PC-3 (cell line): ENCODE measurements around the gene SLC39A11. TPM values are rescaled to one million over a fixed set of nuclear protein-coding genes. Genes with fewer than 3 reads are reported as not detected.

Experiments used
- ATAC-seq: fragments of 200-7000 bp; cut with Tn5 transposase; 2 replicates; pipeline ENCODE4 v1.9.1; 2020; ENCODE audit warnings: mild to moderate bottlenecking, moderate library complexity
- BruUV-seq: library from RNA; stranded (reverse); fragments of 400-500 nt; replicated peaks from 2 replicates; lab custom pipeline; 2021; lab: Mats Ljungman, UMichigan
- CTCF ChIA-PET: fragments of 300-600 bp; sonication (Branson Sonifier 250); formaldehyde crosslinking; loops from one replicate; lab custom pipeline; 2022; ENCODE audit warnings: antibody characterized with exemption; lab: Charles Lee
- POLR2A ChIA-PET: fragments of 300-600 bp; sonication (Branson Sonifier 250); formaldehyde crosslinking; loops from one replicate; lab custom pipeline; 2022; ENCODE audit warnings: antibody characterized with exemption; ENCODE audit not compliant: unreplicated experiment; lab: Charles Lee
- DNase-seq: peaks from one replicate; pipeline ENCODE4 v3.0.0-alpha.2; 2015
- H2AFZ ChIP-seq: fragments of 300-600 bp; sonication (generic); 2 replicates; pipeline ENCODE4 v1.6.0; 2016; ENCODE audit warnings: antibody characterized with exemption, low read length
- H3F3A ChIP-seq: fragments of 300-600 bp; sonication (generic); one replicate; pipeline ENCODE4 v1.6.0; 2017; ENCODE audit warnings: antibody characterized with exemption, low read length, control low read depth, mild to moderate bottlenecking; ENCODE audit not compliant: unreplicated experiment
- H3K27ac ChIP-seq: fragments of 300-600 bp; sonication (generic); 2 replicates; pipeline ENCODE4 v1.5.1; 2016; ENCODE audit warnings: mild to moderate bottlenecking, low read length
- H3K27me3 ChIP-seq: fragments of 300-600 bp; sonication (generic); 2 replicates; pipeline ENCODE4 v1.6.1; 2016; ENCODE audit warnings: low read length, mixed read lengths
- H3K36me3 ChIP-seq: fragments of 300-600 bp; sonication (generic); 2 replicates; pipeline ENCODE4 v1.6.1; 2016; ENCODE audit warnings: low read depth, mixed run types, low read length, mixed read lengths
- H3K4me1 ChIP-seq: fragments of 300-600 bp; sonication (generic); 2 replicates; pipeline ENCODE4 v1.5.1; 2016; ENCODE audit warnings: low read length; ENCODE audit not compliant: insufficient read depth
- H3K4me2 ChIP-seq: fragments of 300-600 bp; sonication (generic); 2 replicates; pipeline ENCODE4 v1.6.0; 2016; ENCODE audit warnings: low read length
- H3K4me3 ChIP-seq: fragments of 300-600 bp; sonication (generic); 2 replicates; pipeline ENCODE4 v1.5.1; 2016; ENCODE audit warnings: mild to moderate bottlenecking, low read length, mixed read lengths
- H3K79me2 ChIP-seq: fragments of 300-600 bp; sonication (generic); 2 replicates; pipeline ENCODE4 v1.6.1; 2017; ENCODE audit warnings: low read length, mixed read lengths
- H3K9ac ChIP-seq: fragments of 300-600 bp; sonication (generic); 2 replicates; pipeline ENCODE4 v1.6.0; 2016; ENCODE audit warnings: mild to moderate bottlenecking, low read length
- H3K9me2 ChIP-seq: fragments of 300-600 bp; sonication (generic); replicated peaks from 2 replicates; pipeline ENCODE4 v1.6.1; 2016; ENCODE audit warnings: mixed run types, low read length, mixed read lengths
- H3K9me3 ChIP-seq: fragments of 300-600 bp; sonication (generic); 2 replicates; pipeline ENCODE4 v1.6.1; 2016; ENCODE audit warnings: low read length, mixed read lengths
- H4K20me1 ChIP-seq: fragments of 300-600 bp; sonication (generic); 2 replicates; pipeline ENCODE4 v1.6.1; 2016; ENCODE audit warnings: low read length, mixed read lengths
- EZH2 ChIP-seq: fragments of 300-600 bp; sonication (generic); IDR thresholded peaks from one replicate; pipeline ENCODE4 v1.6.1; 2017; ENCODE audit warnings: antibody characterized with exemption, mild to moderate bottlenecking, low read length; ENCODE audit not compliant: unreplicated experiment
- EZH2phosphoT487 ChIP-seq: fragments of 300-600 bp; sonication (generic); IDR thresholded peaks from 2 replicates; pipeline ENCODE4 v1.6.1; 2018; ENCODE audit warnings: mild to moderate bottlenecking, antibody characterized with exemption, low read length, borderline replicate concordance
- intact Hi-C: fragments of 100-400 bp; cut with micrococcal nuclease; formaldehyde crosslinking; loops from 2 replicates; pipeline ENCODE4 v1.9.0; 2023
- total RNA-seq: library from RNA; depleted of rRNA; stranded (reverse); fragments of >200 nt; gene quantifications from 2 replicates; pipeline ENCODE4 v1.2.3, GENCODE V29; 2014
- TF ChIP-seq, protein P1 (sequence below): fragments of 300-600 bp; sonication (generic); conservative IDR thresholded peaks from 2 replicates; pipeline ENCODE4 v1.5.1; 2017; ENCODE audit warnings: antibody characterized with exemption, low read depth, mild to moderate bottlenecking, low read length

The SLC39A11 gene
- total RNA-seq, 1 experiment from 2014 or later: 37.7 TPM

DNA sequence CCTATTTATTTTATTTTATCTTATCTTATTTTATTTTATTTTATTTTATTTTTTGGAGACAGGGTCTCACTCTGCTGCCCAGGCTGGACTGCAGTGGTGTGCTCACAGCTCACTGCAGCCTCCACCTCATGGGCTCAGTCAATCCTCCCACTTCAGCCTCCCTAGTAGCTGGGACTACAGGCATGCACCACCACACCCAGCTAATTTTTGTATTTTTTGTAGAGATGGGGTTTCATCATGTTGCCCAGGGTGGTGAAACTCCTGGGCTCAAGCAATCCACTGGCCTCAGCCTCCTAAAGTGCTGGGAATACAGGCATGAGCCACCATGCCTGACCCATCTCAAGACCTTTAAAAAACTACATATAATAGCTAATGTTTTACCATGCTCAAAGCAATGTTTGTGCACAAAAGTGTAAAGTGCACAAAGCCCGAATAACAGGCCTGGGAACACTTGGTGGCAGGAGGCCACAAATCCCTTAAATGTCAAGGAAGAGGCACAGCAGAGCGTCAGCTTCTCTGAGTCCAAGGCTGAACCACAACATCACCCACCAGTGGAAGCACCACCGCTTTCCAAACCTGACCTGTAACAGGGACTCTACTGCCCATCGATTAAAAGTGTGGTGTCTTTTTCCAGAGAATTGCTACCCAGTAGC is 30.6 kb upstream of the SLC39A11 start:
- TF ChIP-seq, protein P1, sequence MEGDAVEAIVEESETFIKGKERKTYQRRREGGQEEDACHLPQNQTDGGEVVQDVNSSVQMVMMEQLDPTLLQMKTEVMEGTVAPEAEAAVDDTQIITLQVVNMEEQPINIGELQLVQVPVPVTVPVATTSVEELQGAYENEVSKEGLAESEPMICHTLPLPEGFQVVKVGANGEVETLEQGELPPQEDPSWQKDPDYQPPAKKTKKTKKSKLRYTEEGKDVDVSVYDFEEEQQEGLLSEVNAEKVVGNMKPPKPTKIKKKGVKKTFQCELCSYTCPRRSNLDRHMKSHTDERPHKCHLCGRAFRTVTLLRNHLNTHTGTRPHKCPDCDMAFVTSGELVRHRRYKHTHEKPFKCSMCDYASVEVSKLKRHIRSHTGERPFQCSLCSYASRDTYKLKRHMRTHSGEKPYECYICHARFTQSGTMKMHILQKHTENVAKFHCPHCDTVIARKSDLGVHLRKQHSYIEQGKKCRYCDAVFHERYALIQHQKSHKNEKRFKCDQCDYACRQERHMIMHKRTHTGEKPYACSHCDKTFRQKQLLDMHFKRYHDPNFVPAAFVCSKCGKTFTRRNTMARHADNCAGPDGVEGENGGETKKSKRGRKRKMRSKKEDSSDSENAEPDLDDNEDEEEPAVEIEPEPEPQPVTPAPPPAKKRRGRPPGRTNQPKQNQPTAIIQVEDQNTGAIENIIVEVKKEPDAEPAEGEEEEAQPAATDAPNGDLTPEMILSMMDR: no peak
- TF ChIP-seq EZH2phosphoT487: no peak
- no peak for TF ChIP-seq EZH2
- H3K4me2 ChIP-seq: no peak overlapping the region
- no peaks in the 10 kb centered on the region for H3K9me2 ChIP-seq
- ChIA-PET CTCF (no interaction called here), POLR2A (no interaction called here)
- ATAC-seq (no peak), DNase-seq (no peak)
- H3K9me3 ChIP-seq: no peaks in the 10 kb centered on the region
- H3K36me3 ChIP-seq: no peaks in the 10 kb centered on the region
- no peak overlapping the region for H3K27ac ChIP-seq
- no peak overlapping the region for H3K9ac ChIP-seq
- H3K79me2 ChIP-seq: no peaks in the 10 kb centered on the region
- H3F3A ChIP-seq: no peaks in the 10 kb centered on the region
- no peaks in the 10 kb centered on the region for H3K27me3 ChIP-seq
- H2AFZ ChIP-seq: no peak overlapping the region
- intact Hi-C loops: no loop called here
- BruUV-seq: no TSS peak
- no peaks in the 10 kb centered on the region for H4K20me1 ChIP-seq
- H3K4me3 ChIP-seq: no peak overlapping the region
- H3K4me1 ChIP-seq: no peaks in the 10 kb centered on the region

DNA sequence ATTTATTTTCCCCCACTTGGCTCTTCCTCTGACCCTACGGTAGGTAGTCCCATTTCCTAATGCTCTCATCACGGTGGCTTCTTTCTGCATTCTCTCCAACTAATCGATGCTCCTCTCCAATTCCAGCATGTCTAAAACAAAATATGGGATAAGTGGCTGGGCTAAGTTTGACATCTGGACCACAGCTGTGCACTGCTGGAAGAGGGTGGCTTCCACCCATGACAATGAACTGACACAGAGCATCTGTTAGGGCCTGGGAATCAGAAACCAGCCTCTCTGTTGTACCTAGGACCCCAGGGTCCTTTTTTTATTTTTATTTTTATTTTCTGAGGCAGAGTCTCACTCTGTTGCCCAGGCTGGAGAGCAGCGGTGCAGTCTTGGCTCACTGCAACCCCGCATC is 29.0 kb upstream of the SLC39A11 start:
- no peaks in the 10 kb centered on the region for H3K27me3 ChIP-seq
- no peaks in the 10 kb centered on the region for H3K4me1 ChIP-seq
- ChIA-PET CTCF (no interaction called here), POLR2A (no interaction called here)
- no peak overlapping the region for H3K4me2 ChIP-seq
- no peaks in the 10 kb centered on the region for H3F3A ChIP-seq
- no peak for ATAC-seq
- no peak overlapping the region for H3K27ac ChIP-seq
- DNase-seq: no peak
- H2AFZ ChIP-seq: no peak overlapping the region
- H3K9me2 ChIP-seq: no peaks in the 10 kb centered on the region
- TF ChIP-seq EZH2phosphoT487 (no peak), EZH2 (no peak)
- TF ChIP-seq, protein P1: no peak
- no peaks in the 10 kb centered on the region for H3K79me2 ChIP-seq
- no TSS peak for BruUV-seq
- no peak overlapping the region for H3K4me3 ChIP-seq
- no peaks in the 10 kb centered on the region for H3K9me3 ChIP-seq
- intact Hi-C loops: no loop called here
- no peaks in the 10 kb centered on the region for H4K20me1 ChIP-seq
- H3K36me3 ChIP-seq: no peaks in the 10 kb centered on the region
- no peak overlapping the region for H3K9ac ChIP-seq

DNA sequence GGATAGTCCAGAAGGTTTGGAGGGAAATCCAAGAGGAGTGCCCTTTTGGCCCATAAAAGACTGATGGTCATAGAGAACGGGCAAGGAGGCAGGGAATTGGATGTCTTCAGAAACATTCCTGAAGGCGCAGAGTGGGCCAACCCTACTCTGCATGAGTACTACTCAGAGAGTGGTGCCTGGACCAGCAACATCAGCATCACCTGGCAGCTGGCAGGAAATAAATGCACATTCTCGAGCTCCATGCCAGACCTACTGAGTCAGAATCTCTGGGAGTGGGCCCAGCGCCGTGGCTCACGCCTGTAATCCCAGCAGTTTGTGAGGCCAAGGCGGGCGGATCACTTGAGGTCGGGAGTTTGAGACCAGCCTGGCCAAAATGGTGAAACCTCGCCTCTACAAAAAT is 27.1 kb upstream of the SLC39A11 start:
- Histone ChIP-seq H3K4me2 (no peak overlapping the region), H3F3A (no peaks in the 10 kb centered on the region), H4K20me1 (no peaks in the 10 kb centered on the region), H3K27me3 (no peaks in the 10 kb centered on the region), H3K9me3 (no peaks in the 10 kb centered on the region), H3K4me3 (no peak overlapping the region), H3K27ac (no peak overlapping the region), H3K36me3 (no peaks in the 10 kb centered on the region), H2AFZ (no peak overlapping the region), H3K9ac (no peak overlapping the region), H3K4me1 (no peaks in the 10 kb centered on the region), H3K79me2 (no peaks in the 10 kb centered on the region), H3K9me2 (no peaks in the 10 kb centered on the region)
- CTCF ChIA-PET: no interaction called here
- intact Hi-C loops: no loop called here
- TF ChIP-seq EZH2phosphoT487: no peak
- TF ChIP-seq, protein P1: no peak
- no peak for TF ChIP-seq EZH2
- ATAC-seq: no peak
- no TSS peak for BruUV-seq
- peak; percentile 24 for DNase-seq
- POLR2A ChIA-PET: interaction anchor here (0.6 kb wide), 1 partner anchor 76 kb away, joined by 8 read pairs; no protein-coding TSS in a partner anchor
